ENCODE measurements around the gene SLC17A8.

Gene SLC17A8

DNA sequence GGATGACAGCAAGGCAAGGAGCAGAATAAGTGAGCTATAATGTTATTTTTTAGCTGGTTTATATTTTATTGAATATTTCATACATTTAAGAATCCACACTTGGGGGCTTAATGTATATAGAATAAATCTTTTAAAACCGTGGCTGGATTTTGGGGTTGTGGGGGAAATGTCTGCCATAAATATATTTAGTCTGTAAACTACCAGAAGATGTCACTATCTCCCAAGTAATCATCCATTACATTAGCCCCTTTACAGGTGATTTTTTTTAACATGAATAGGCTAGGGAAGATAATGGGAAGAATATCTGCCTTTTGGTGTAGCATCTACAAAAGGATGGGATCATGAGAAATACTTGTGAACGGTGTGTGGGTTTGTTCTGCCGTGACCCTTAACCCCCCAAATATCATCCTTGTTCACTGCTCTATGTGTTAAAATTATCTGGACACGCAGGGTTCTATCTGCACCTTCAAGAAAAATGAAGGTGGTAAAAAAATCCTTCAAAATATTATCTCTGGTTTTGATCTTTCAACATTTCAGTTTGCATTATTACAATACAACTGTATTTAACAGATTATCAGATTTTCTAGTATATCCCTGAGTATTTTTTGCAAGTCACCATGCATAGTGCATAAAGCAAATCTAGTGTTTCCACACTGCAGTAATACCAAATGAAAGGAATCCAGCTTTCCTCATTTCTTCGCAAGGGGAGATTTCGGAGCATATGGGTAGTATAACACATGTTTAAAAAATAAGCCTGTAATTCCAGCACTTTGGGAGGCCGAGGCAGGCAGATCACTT lies 8.0 kb upstream of the SLC17A8 start:
- Mint-ChIP-seq H3K36me3 (no peaks in the 10 kb centered on the region), H3K27me3 (no peaks in the 10 kb centered on the region), H3K4me1 (no peaks in the 10 kb centered on the region), H3K4me3 (no peak overlapping the region), H3K27ac (no peak overlapping the region), H3K9me3 (no peaks in the 10 kb centered on the region)
- no peak for ATAC-seq

DNA sequence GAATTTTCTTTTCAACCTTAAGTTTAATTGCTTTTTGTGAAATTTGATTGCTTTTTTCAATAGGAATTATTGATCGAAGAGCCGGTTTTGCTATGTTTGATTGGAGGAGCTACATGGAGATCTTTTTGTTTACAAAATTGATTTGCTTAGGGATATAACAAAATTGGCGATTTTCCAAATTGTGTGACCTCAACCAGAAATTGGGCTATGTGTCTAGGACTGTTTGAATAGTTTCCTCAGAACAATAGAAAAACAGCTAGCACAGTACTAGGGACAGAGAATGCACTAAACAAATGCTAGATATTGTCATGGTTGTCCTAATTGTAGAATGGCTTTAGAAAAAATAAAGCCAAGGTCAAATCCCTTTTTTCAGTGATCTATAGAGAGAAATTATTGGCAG lies 2.4 kb downstream of the SLC17A8 start:
- no peak overlapping the region for H3K4me3 Mint-ChIP-seq
- no peaks in the 10 kb centered on the region for H3K4me1 Mint-ChIP-seq
- no peaks in the 10 kb centered on the region for H3K36me3 Mint-ChIP-seq
- peaks cover 42% of the 10 kb centered on the region for H3K27me3 Mint-ChIP-seq
- no peak overlapping the region for H3K27ac Mint-ChIP-seq
- no peaks in the 10 kb centered on the region for H3K9me3 Mint-ChIP-seq
- ATAC-seq: no peak

DNA sequence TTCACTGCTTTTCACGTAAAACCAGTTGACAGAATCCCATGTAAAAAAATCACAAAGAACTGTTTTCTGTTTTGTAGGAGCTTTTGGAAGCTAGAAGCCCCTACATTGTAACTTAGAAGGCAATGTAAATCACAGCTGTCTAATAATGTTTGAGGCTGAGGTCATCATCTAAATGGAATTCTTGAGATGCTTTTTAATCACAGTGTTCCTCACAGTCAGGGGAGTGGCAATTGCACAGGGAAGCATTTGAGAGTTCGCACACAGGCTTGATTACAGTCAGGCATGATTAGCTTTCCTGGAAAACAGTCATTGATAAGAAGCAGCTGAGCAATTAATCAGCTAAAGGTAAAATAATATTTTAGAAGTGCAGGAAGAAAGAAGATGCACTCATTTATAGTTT lies 2.9 kb downstream of the SLC17A8 start:
- H3K27ac Mint-ChIP-seq: no peak overlapping the region
- H3K4me1 Mint-ChIP-seq: no peaks in the 10 kb centered on the region
- H3K27me3 Mint-ChIP-seq: peaks cover 38% of the 10 kb centered on the region
- H3K36me3 Mint-ChIP-seq: no peaks in the 10 kb centered on the region
- H3K9me3 Mint-ChIP-seq: no peaks in the 10 kb centered on the region
- ATAC-seq: no peak
- H3K4me3 Mint-ChIP-seq: no peak overlapping the region

GRCh38 chr12:100360450-100360849 lies 3.6 kb downstream of the SLC17A8 start:
- Mint-ChIP-seq H3K9me3 (no peaks in the 10 kb centered on the region), H3K4me1 (no peaks in the 10 kb centered on the region), H3K4me3 (no peak overlapping the region), H3K27me3 (peaks cover 31% of the 10 kb centered on the region), H3K27ac (no peak overlapping the region), H3K36me3 (no peaks in the 10 kb centered on the region)
- ATAC-seq: no peak

- H3K4me3 Mint-ChIP-seq: no peak overlapping the region
- H3K27ac Mint-ChIP-seq: no peak overlapping the region
- no peaks in the 10 kb centered on the region for H3K9me3 Mint-ChIP-seq
- no peaks in the 10 kb centered on the region for H3K36me3 Mint-ChIP-seq
- no peak for ATAC-seq
- H3K27me3 Mint-ChIP-seq: peaks cover 34% of the 10 kb centered on the region
- no peaks in the 10 kb centered on the region for H3K4me1 Mint-ChIP-seq
Observed at GRCh38 chr12:100364324-100364723, 7.5 kb downstream of the SLC17A8 start.

DNA sequence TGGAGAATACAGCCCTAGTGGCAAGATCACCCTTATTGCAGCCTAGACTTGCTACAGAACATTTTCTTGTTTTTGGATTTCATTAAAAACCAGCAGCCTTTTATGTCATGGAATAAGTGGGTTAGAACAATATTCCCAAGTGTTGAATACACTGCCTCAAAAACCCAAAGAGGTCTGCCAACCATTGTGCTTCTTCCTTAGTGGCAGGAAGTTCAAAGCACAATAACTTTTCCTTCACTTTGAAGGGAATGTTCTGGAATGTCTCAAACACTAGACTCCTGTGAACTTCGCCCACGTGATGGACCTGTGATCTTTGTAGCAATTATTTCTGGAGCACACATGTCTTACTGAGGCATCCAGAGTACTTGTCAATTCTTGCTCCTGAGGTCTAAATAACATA lies 8.5 kb downstream of the SLC17A8 start:
- H3K27ac Mint-ChIP-seq: no peak overlapping the region
- H3K4me3 Mint-ChIP-seq: no peak overlapping the region

GRCh38 chr12:100368066-100368465 lies 11.2 kb downstream of the SLC17A8 start:
- peaks cover 19% of the 10 kb centered on the region for H3K27me3 Mint-ChIP-seq
- H3K36me3 Mint-ChIP-seq: no peaks in the 10 kb centered on the region
- no peaks in the 10 kb centered on the region for H3K9me3 Mint-ChIP-seq
- no peak for ATAC-seq
- no peak overlapping the region for H3K27ac Mint-ChIP-seq
- no peaks in the 10 kb centered on the region for H3K4me1 Mint-ChIP-seq
- no peak overlapping the region for H3K4me3 Mint-ChIP-seq

More for the DNA sequence above, 8.5 kb downstream of the SLC17A8 start:
- Mint-ChIP-seq H3K4me1 (no peaks in the 10 kb centered on the region), H3K27me3 (peaks cover 33% of the 10 kb centered on the region), H3K36me3 (no peaks in the 10 kb centered on the region), H3K9me3 (no peaks in the 10 kb centered on the region)
- ATAC-seq: no peak

DNA sequence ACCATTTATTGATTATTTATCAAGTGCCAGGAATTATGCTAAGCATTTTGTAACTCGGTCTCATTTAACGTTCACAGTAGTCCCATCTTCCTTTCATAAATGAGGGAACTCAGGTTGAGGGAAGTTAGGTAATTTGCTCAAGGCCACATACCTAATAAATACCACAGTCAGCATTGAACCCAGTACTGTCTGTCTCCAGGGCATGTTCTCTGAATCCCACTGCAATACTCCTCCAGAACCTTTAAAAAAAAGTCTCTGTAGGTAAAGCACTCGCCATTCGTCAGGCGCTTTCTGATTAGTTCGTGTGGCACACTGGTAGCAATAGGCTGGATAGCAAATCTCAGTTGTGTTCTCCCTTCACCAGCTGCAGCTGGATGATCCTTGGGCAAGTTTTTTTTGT lies 14.3 kb downstream of the SLC17A8 start:
- ATAC-seq: no peak
- H3K27me3 Mint-ChIP-seq: peaks cover 31% of the 10 kb centered on the region
- H3K9me3 Mint-ChIP-seq: no peaks in the 10 kb centered on the region
- no peak overlapping the region for H3K4me3 Mint-ChIP-seq
- H3K27ac Mint-ChIP-seq: no peak overlapping the region
- H3K36me3 Mint-ChIP-seq: no peaks in the 10 kb centered on the region
- H3K4me1 Mint-ChIP-seq: no peaks in the 10 kb centered on the region

DNA sequence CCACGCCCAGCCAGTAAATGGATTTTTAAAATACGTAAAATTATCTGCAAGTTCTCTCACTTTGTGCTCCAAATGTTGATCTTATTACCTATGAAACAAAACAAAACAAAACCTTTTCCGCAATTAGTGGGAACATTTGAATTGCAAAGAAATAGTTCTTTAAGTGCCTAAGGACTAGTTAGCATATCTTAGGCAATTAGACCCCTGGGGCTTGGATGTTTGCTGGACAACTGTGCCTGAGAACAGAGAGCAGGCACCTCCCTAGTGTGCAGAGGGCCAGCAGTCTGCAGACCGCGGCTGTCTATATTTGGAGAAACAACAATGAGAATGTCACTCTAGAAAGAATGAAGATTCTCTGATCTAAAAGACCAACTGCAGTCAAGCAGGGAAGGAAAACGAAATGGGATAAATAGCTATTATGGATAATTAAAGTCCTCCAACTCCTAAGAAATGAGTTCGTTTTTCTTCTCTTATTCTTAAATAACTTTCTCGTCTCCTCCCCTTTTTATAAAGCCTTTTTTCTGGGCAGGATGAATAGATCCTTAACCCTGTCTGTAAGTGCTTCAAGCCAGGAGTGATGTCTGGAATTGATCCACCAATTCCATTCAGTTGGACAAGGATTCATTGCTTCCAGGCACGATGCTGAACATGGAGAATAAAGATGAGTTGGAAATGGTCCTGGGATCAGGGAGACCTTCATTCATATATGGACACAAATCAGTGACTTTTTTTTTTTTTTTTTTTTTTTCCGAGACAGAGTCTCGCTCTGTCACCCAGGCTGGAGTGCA lies 16.2 kb downstream of the SLC17A8 start:
- Mint-ChIP-seq H3K4me3 (no peak overlapping the region), H3K36me3 (no peaks in the 10 kb centered on the region), H3K4me1 (no peaks in the 10 kb centered on the region), H3K27me3 (peaks cover 22% of the 10 kb centered on the region), H3K9me3 (no peaks in the 10 kb centered on the region), H3K27ac (no peak overlapping the region)
- ATAC-seq: no peak

DNA sequence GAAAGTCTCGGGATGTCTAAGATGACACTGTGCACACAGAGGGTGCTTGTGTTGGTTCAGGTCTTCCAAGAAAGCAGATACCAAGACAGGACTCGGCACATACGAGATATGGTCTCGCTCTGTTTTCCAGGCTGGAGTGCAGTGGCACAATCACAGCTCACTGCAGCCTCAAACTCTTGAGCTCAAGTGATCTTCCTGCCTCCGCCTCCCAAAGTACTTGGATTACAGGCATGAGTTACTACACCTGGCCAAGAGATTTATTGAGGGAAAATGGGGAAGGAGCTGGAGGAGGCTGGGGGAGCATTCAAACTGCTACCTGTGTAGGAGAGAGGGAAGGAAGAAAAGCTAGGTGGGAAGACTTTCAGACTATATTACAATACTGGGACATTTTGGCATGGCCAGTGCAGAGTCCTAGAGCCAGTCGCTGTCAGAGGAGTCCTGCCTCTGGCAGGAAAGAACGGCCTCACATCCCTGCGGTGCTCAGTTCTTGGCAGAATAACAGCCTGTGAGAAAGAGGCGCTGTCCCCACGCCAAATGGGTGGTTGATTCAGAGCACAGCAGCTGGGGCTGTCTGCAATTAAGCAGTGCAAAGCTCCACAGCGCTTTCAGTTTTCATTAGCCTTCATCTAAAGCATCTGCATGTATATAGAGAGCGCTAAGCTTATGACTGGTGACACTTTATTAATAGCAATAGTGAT lies 18.3 kb downstream of the SLC17A8 start:
- H3K9me3 Mint-ChIP-seq: no peaks in the 10 kb centered on the region
- no peaks in the 10 kb centered on the region for H3K36me3 Mint-ChIP-seq
- ATAC-seq: peak; percentile 37
- H3K27me3 Mint-ChIP-seq: peaks cover 12% of the 10 kb centered on the region
- H3K4me1 Mint-ChIP-seq: no peaks in the 10 kb centered on the region
- H3K27ac Mint-ChIP-seq: no peak overlapping the region
- H3K4me3 Mint-ChIP-seq: no peak overlapping the region

GRCh38 chr12:100376161-100376560 lies 19.3 kb downstream of the SLC17A8 start:
- Mint-ChIP-seq H3K9me3 (no peaks in the 10 kb centered on the region), H3K4me1 (no peaks in the 10 kb centered on the region), H3K27me3 (peaks cover 12% of the 10 kb centered on the region), H3K4me3 (no peak overlapping the region), H3K36me3 (no peaks in the 10 kb centered on the region), H3K27ac (no peak overlapping the region)
- no peak for ATAC-seq

- no peak overlapping the region for H3K4me3 Mint-ChIP-seq
- H3K27me3 Mint-ChIP-seq: no peaks in the 10 kb centered on the region
- H3K27ac Mint-ChIP-seq: no peak overlapping the region
- H3K4me1 Mint-ChIP-seq: no peaks in the 10 kb centered on the region
- peak; percentile 49 for ATAC-seq
- no peaks in the 10 kb centered on the region for H3K9me3 Mint-ChIP-seq
- no peaks in the 10 kb centered on the region for H3K36me3 Mint-ChIP-seq
Observed at GRCh38 chr12:100381379-100381778, 24.5 kb downstream of the SLC17A8 start.

- no peaks in the 10 kb centered on the region for H3K9me3 Mint-ChIP-seq
- H3K36me3 Mint-ChIP-seq: no peaks in the 10 kb centered on the region
- no peak overlapping the region for H3K4me3 Mint-ChIP-seq
- H3K27ac Mint-ChIP-seq: no peak overlapping the region
- ATAC-seq: no peak
- H3K4me1 Mint-ChIP-seq: no peaks in the 10 kb centered on the region
- no peaks in the 10 kb centered on the region for H3K27me3 Mint-ChIP-seq
Observed at GRCh38 chr12:100382338-100382737, 25.5 kb downstream of the SLC17A8 start.

GRCh38 chr12:100383586-100384558 lies 27.0 kb downstream of the SLC17A8 start:
- no peaks in the 10 kb centered on the region for H3K36me3 Mint-ChIP-seq
- H3K4me1 Mint-ChIP-seq: no peaks in the 10 kb centered on the region
- H3K27me3 Mint-ChIP-seq: no peaks in the 10 kb centered on the region
- no peak overlapping the region for H3K4me3 Mint-ChIP-seq
- H3K27ac Mint-ChIP-seq: no peak overlapping the region
- ATAC-seq: no peak
- H3K9me3 Mint-ChIP-seq: no peaks in the 10 kb centered on the region

DNA sequence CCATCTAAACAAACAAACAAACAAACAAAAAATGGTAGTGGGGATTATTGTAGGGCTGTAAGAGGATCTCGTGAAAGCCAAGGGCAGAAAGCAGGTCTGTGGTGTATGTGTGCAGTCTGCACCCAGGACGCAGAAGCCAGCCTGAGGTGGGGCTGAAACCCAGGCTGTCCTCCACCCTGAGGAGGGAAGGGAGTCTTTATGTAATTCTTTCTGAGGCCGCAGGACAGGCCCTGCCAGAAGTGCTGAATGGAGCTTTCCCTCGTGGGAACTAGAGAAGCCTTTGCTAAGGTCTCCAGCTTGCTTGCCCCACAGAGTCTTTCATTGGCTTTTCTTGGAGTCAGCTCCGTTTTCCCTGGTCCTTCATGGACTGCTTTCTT lies 27.7 kb downstream of the SLC17A8 start:
- Mint-ChIP-seq H3K9me3 (no peaks in the 10 kb centered on the region), H3K27ac (no peak overlapping the region), H3K4me3 (no peak overlapping the region), H3K4me1 (no peaks in the 10 kb centered on the region), H3K36me3 (no peaks in the 10 kb centered on the region), H3K27me3 (no peaks in the 10 kb centered on the region)
- peak; percentile 18 for ATAC-seq

All from stimulated activated memory B cell treated with anti-CD40 and anti-IgM and Interleukin-4, amounts not matched to agents 10 μg/mL and 1 μg/mL and 100 μg/mL, for 72 hours (primary cell).